Neural progenitor cell (in vitro differentiated cells): Measurements from ENCODE around the gene PPARGC1A. TPM values are rescaled to one million over a fixed set of nuclear protein-coding genes. Genes with fewer than 3 reads are reported as not detected.

Experiments used
- DNase-seq: peaks from one replicate; pipeline ENCODE4 v3.0.0-alpha.2; 2016; ENCODE audit warnings: low spot score
- H2AFZ ChIP-seq: fragments of 200-600 bp; sonication (generic); replicated peaks from 2 replicates; pipeline ENCODE4 v1.6.1; 2016; ENCODE audit warnings: antibody characterized with exemption
- H3F3A ChIP-seq: fragments of 200-600 bp; sonication (generic); 2 replicates; pipeline ENCODE4 v1.6.1; 2016; ENCODE audit warnings: antibody characterized with exemption, low read depth
- H3K27ac ChIP-seq: fragments of 200-600 bp; sonication (generic); 2 replicates; pipeline ENCODE4 v1.5.1; 2016; ENCODE audit warnings: mild to moderate bottlenecking
- H3K27me3 ChIP-seq: fragments of 200-600 bp; sonication (generic); 2 replicates; pipeline ENCODE4 v1.6.1; 2016; ENCODE audit warnings: mild to moderate bottlenecking, moderate library complexity
- H3K36me3 ChIP-seq: fragments of 200-600 bp; sonication (generic); 2 replicates; pipeline ENCODE4 v1.5.1; 2016
- H3K4me1 ChIP-seq: fragments of 200-600 bp; sonication (generic); 2 replicates; pipeline ENCODE4 v1.6.1; 2016; ENCODE audit warnings: mixed run types
- H3K4me2 ChIP-seq: fragments of 200-600 bp; sonication (generic); 2 replicates; pipeline ENCODE4 v1.6.1; 2016
- H3K4me3 ChIP-seq: fragments of 200-600 bp; sonication (generic); 2 replicates; pipeline ENCODE4 v1.5.1; 2016
- H3K79me2 ChIP-seq: fragments of 200-600 bp; sonication (generic); 2 replicates; pipeline ENCODE4 v1.6.1; 2016; ENCODE audit warnings: low read depth
- H3K9ac ChIP-seq: fragments of 200-600 bp; sonication (generic); 2 replicates; pipeline ENCODE4 v1.6.1; 2016
- H3K9me3 ChIP-seq: fragments of 200-600 bp; sonication (generic); 2 replicates; pipeline ENCODE4 v1.5.1; 2016; ENCODE audit warnings: low read depth
- H4K20me1 ChIP-seq: fragments of 200-600 bp; sonication (generic); 2 replicates; pipeline ENCODE4 v1.6.1; 2016; ENCODE audit warnings: low read depth
- H3K27ac Mint-ChIP-seq: 3 replicates; pipeline ENCODE4 v1.8.0; 2021; ENCODE audit warnings: mixed read lengths
- H3K27me3 Mint-ChIP-seq: 2 replicates; pipeline ENCODE4 v1.8.0; 2022; ENCODE audit warnings: low read depth, mild to moderate bottlenecking, inconsistent platforms, moderate library complexity, mixed read lengths; ENCODE audit not compliant: insufficient read depth
- H3K36me3 Mint-ChIP-seq: 3 replicates; pipeline ENCODE4 v1.8.0; 2021; ENCODE audit warnings: mixed read lengths
- H3K4me1 Mint-ChIP-seq: 3 replicates; pipeline ENCODE4 v1.8.0; 2021; ENCODE audit warnings: mixed read lengths
- H3K4me3 Mint-ChIP-seq: 3 replicates; pipeline ENCODE4 v1.8.0; 2021; ENCODE audit warnings: mild to moderate bottlenecking, moderate library complexity, mixed read lengths
- H3K9me3 Mint-ChIP-seq: 3 replicates; pipeline ENCODE4 v1.8.0; 2020; ENCODE audit warnings: mixed read lengths
- CTCF ChIP-seq: fragments of 200-600 bp; sonication (generic); IDR thresholded peaks from 2 replicates; pipeline ENCODE4 v1.5.1; 2017; ENCODE audit warnings: antibody characterized with exemption, mild to moderate bottlenecking
- EZH2 ChIP-seq: fragments of 200-600 bp; sonication (generic); IDR thresholded peaks from 2 replicates; pipeline ENCODE4 v1.6.1; 2017; ENCODE audit warnings: antibody characterized with exemption, mild to moderate bottlenecking, moderate library complexity
- EZH2phosphoT487 ChIP-seq: fragments of 200-600 bp; sonication (generic); IDR thresholded peaks from 2 replicates; pipeline ENCODE4 v1.6.1; 2017; ENCODE audit warnings: antibody characterized with exemption
- total RNA-seq: library from RNA; depleted of rRNA; stranded (reverse); fragments of >200 nt; gene quantifications from 2 replicates; pipeline ENCODE4 v1.2.3, GENCODE V29; 2015; ENCODE audit warnings: low replicate concordance

PPARGC1A gene
- total RNA-seq, 1 donor from 2014 or later: 6.6 TPM

DNA sequence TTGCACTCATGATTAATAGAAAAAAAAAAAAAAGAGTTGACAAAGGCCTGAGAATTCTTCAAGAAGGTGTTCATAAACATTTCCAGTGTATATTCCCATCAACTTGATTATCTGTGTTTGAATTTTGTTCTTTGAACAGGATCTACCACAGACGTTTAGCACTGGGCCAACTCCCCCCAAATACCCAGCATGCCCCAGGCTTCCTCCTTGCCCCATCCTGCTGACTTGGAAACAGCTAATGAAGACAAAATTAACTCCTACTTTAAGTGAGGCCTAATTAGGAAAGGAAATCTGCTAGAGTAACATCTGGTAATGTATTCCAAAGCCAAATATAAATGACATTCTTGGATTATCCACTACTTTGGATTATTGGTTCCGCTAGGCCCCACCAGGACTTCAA is 52.5 kb downstream of the PPARGC1A start:
- no peak for DNase-seq
- Histone ChIP-seq H3K9me3 (no peaks in the 10 kb centered on the region), H3K27me3 (no peaks in the 10 kb centered on the region), H3K4me2 (no peak overlapping the region), H4K20me1 (no peaks in the 10 kb centered on the region), H3F3A (no peaks in the 10 kb centered on the region), H2AFZ (no peak overlapping the region), H3K9ac (no peak overlapping the region), H3K4me1 (no peaks in the 10 kb centered on the region), H3K4me3 (no peak overlapping the region), H3K79me2 (no peaks in the 10 kb centered on the region), H3K27ac (no peak overlapping the region), H3K36me3 (no peaks in the 10 kb centered on the region)
- Mint-ChIP-seq H3K27ac (no peak overlapping the region), H3K36me3 (no peaks in the 10 kb centered on the region), H3K4me3 (no peak overlapping the region), H3K27me3 (peaks cover 2% of the 10 kb centered on the region), H3K4me1 (no peaks in the 10 kb centered on the region), H3K9me3 (no peaks in the 10 kb centered on the region)
- TF ChIP-seq CTCF (no peak), EZH2 (no peak), EZH2phosphoT487 (no peak)

DNA sequence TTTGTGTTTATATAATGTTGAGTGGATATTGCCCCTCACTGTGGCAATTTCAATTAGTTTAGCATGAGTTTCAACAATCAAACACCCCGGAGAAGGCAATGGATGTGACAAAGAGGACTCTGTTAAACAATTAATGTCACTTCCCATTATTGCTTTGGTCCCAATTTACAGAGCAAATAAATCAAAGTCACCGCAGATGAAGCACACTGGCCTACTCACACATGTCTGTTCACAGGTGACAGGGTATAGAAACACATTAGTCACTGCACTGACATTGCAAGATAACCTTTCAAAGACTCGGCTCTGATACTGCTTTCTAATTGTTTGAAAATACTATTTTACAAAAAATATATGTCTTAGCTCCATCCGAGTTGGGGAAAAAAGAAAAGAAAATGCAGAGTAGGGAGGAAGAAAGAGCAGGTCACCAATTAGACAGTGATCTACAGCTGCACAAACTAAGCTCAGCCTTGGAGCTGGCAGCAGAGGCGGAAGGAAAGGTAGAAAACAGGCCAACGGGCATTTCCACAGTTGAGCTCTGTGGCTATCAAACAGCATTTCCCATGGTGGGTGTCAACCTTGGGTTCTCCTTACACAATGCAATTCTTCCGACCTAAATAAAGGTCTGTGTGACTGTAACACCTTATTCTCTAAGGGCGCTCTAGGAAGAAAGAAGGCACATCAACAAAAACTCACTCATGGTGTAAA is 53.9 kb downstream of the PPARGC1A start:
- no peak overlapping the region for H3K27ac ChIP-seq
- no peaks in the 10 kb centered on the region for H3F3A ChIP-seq
- Mint-ChIP-seq H3K27ac (no peak overlapping the region), H3K27me3 (peaks cover 2% of the 10 kb centered on the region), H3K36me3 (no peaks in the 10 kb centered on the region), H3K9me3 (no peaks in the 10 kb centered on the region), H3K4me3 (no peak overlapping the region), H3K4me1 (no peaks in the 10 kb centered on the region)
- H3K27me3 ChIP-seq: no peaks in the 10 kb centered on the region
- H2AFZ ChIP-seq: no peak overlapping the region
- no peaks in the 10 kb centered on the region for H3K9me3 ChIP-seq
- H4K20me1 ChIP-seq: no peaks in the 10 kb centered on the region
- H3K9ac ChIP-seq: no peak overlapping the region
- H3K79me2 ChIP-seq: no peaks in the 10 kb centered on the region
- H3K4me1 ChIP-seq: no peaks in the 10 kb centered on the region
- no peak overlapping the region for H3K4me3 ChIP-seq
- no peak overlapping the region for H3K4me2 ChIP-seq
- no peak for DNase-seq
- no peaks in the 10 kb centered on the region for H3K36me3 ChIP-seq
- TF ChIP-seq CTCF (no peak), EZH2 (no peak), EZH2phosphoT487 (no peak)

DNA sequence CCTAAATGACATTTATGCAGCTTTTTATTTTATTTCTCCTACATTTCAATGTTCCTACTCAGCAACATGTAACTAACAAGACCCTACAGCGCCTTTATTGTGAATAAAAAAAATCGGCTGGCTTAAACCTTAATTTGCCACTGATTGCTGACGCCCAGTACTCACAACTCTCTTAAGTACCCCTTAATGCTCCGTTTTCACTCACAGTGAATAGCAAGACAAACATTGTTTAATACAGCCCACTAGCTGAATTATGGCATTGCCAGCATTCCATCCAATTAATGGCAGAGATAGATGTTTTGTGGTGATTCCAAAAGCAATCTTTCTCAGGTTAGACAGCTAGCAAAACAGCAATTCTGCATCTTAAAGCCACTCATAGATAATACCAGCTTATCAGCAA is 61.1 kb downstream of the PPARGC1A start:
- Histone ChIP-seq H3K9me3 (no peaks in the 10 kb centered on the region), H3F3A (no peaks in the 10 kb centered on the region), H3K36me3 (no peaks in the 10 kb centered on the region), H2AFZ (no peak overlapping the region), H4K20me1 (no peaks in the 10 kb centered on the region), H3K27me3 (no peaks in the 10 kb centered on the region), H3K27ac (no peak overlapping the region), H3K4me3 (no peak overlapping the region), H3K4me1 (no peaks in the 10 kb centered on the region), H3K79me2 (no peaks in the 10 kb centered on the region), H3K9ac (no peak overlapping the region), H3K4me2 (no peak overlapping the region)
- no peaks in the 10 kb centered on the region for H3K36me3 Mint-ChIP-seq
- H3K4me1 Mint-ChIP-seq: no peaks in the 10 kb centered on the region
- H3K27me3 Mint-ChIP-seq: peaks cover 4% of the 10 kb centered on the region
- H3K4me3 Mint-ChIP-seq: no peak overlapping the region
- H3K9me3 Mint-ChIP-seq: no peaks in the 10 kb centered on the region
- no peak overlapping the region for H3K27ac Mint-ChIP-seq
- no peak for DNase-seq
- TF ChIP-seq EZH2: no peak
- no peak for TF ChIP-seq EZH2phosphoT487
- TF ChIP-seq CTCF: no peak
